HG02840 (cell line): Measurements from ENCODE around the gene CARMIL1.
"Not testable (repeated sequence)": the region's sequence is repeated elsewhere in the genome, so short reads cannot be mapped to it uniquely, and the experiment has no call there.

Source experiments
- ATAC-seq: cut with Tn5 transposase; IDR thresholded peaks from one replicate; pipeline ENCODE4 v1.9.1; 2021; ENCODE audit warnings: mild to moderate bottlenecking, moderate library complexity, moderate number of reproducible peaks; ENCODE audit not compliant: unreplicated experiment, low FRiP score

The CARMIL1 gene

GRCh38 chr6:25365154-25365553, 86.0 kb downstream of the CARMIL1 start:
- no peak for ATAC-seq

DNA sequence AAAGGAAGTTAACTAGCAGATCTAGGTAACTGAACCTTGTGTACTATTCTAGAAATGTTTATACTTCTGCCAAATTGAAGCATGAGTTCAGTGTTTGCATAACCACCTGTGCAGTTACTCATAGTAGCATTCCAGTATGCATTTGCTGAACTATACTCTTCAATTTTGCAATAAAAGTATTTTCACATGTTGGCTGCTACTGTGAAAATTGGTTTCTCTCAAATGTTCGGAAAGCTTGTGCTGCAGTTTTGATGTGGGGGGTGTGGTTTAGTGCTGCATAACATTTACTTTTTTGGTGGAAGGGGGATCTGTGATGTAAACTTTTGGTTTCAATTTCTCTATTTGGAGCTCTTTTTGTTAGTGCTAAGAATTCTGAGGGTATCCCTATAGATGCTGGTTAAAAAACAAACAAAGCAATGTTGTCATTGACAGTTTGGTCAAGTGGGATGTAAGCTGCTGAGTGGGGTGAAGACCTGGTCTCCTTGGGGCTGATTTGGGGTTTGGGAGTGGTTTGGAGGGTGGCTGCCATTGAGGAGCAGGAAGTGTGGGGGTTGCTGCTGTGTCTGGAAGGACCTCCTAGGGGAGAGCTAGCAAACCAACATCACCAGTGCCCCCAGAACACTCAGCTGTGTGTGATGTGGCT, 87.8 kb downstream of the CARMIL1 start:
- no peak for ATAC-seq

DNA sequence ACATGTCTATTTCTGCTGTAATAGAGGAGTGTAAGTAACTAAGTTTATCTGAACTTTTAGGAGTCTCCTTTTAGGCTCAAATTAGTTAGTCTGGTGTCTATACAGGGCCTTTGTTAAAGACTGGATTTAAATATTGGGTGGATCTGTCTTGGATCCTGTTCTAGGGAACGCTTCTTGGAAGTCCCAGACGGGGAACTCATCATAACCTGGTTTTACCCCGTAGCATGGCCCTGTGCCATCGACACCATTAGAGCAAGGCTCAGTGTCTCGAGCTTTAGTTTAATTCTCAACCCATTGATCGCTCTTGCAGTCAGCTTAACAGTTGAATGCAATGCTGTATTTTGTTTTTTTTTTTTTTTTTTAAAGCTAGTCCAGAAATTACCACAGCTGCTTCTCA, 89.9 kb downstream of the CARMIL1 start:
- no peak for ATAC-seq

DNA sequence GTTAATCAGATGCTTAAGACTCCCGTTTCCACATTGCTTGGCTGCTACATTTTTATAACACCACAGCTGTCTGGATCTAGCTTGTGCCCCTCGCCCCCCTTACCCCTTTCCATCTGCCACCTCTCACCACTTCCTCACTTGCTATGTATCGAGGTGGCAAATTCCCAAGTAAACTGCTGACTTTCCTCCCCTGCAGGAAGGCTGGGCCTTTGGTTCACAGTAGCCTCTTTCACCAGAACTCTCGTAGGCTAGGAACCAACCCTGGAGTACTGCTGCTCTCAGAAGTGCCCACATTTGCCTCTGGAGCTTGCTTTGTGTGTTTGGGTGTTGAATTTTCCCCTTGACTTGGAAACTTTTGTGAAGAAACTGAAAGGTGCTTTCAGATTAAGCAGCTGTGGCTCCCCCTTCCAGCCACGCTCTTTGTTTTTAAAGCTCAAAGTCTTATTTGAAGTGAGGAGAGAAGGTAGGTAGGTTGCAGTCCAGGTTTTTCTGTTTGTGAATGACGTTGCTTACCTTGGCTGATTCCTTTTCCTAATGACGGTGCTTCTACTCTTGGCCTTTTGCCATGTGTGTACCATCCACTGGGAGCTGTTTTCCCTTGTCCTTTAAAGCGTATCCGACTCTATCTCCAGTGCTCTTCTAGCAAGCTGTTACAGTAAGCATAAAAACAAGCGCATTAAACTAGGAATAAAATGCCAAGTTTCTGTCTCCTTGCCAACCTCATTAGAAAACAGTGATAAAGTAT, 90.4 kb downstream of the CARMIL1 start:
- ATAC-seq: no peak

DNA sequence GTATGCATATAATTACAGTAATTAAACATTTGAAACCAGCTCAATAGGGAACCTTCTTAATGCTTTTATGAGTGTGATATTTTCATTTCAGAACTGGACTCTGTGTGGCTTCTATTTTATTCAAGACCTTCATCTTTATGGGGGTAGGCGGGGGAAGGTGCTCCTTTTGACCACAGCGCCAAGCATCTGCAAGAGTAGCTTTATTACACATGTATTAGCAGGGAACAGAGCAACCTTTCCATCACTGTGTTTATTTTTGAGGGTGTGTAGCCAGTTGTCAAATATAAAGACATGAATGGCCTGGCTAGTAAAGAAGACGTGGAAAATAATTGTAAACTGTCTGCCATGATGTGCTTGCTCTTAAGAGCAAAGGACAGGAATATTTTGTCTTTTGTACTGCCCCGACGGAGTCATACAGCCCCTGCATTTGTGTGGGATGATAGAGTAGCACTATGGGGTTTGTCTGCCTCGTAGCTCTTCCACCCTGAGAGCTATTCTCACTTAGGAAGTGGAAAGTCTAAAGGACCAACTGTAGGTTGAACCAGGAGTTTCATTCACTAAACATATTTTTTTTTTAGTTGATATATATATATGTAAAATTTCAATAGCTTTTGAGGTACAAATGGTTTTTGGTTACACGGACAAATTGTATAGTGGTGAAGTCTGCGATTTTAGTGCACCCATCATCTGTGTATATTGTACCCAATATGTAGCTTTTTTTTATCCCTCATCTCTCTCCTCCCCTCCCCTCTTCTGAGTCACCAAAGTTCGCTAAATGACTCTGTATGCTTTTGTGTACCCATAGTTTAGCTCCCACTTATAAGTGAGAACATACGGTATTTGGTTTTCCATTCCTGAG, 91.2 kb downstream of the CARMIL1 start:
- no peak for ATAC-seq

DNA sequence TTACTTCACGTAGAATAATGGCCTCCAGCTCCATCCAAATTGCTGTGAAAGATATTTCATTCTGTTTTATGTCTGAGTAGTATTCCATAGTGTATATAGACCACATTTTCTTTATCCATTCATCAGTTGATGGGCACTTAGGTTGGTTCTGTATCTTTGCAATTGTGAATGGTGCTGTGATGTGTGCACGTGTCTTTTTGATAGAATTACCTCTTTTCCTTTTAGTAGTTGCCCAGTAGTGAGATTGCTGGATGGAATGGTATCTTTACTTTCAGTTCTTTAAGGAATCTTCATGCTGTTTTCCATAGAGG, 91.8 kb downstream of the CARMIL1 start:
- no peak for ATAC-seq

GRCh38 chr6:25375125-25375524, 96.0 kb downstream of the CARMIL1 start:
- no peak for ATAC-seq

- ATAC-seq: no peak
Measured at GRCh38 chr6:25377664-25378063, 98.5 kb downstream of the CARMIL1 start.

DNA sequence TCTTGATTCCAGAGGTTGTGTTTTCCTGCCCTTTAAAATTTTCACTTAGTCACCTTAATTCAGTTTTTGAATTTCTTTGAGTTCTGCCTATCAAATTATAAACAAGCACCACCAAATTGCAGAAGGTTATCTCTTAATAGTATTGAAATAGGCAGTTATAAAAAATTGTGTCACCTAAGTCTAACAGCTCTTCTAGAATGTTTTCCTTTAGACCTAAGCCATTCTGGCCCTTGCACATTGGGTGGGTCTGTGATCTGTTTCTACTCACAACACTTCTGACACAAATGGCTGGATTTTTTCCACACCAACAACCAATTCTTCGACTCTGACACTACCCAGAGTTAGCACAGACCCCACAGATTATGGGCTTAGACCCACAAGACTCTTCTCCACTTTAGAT, 101.9 kb downstream of the CARMIL1 start:
- ATAC-seq: no peak

GRCh38 chr6:25382476-25382875, 103.3 kb downstream of the CARMIL1 start:
- not testable (repeated sequence) for ATAC-seq

- ATAC-seq: no peak
Measured at GRCh38 chr6:25384234-25384633, 105.1 kb downstream of the CARMIL1 start.

GRCh38 chr6:25384967-25385366, 105.8 kb downstream of the CARMIL1 start:
- no peak for ATAC-seq

GRCh38 chr6:25387483-25387882, 108.3 kb downstream of the CARMIL1 start:
- no peak for ATAC-seq

GRCh38 chr6:25387911-25388310, 108.7 kb downstream of the CARMIL1 start:
- ATAC-seq: no peak

GRCh38 chr6:25388776-25389175, 109.6 kb downstream of the CARMIL1 start:
- no peak for ATAC-seq

DNA sequence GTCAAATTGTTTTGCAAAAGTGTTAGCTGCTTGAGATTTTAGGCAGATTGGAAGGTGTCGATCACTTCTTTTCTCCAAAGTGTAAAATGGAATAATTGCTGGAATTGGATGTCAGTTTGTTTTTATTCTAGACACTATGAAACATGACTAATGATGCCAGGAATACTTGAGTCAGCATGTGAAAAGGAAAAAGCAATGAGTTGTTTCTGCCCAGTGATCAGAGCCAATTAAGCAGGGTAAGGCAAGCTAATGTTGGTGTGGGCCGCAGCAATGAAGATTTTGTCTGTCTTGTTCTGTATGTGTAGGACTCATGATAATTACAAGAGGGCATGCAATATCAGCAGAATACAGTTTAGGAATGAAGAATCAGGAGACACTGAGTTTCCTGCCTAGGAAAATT, 110.3 kb downstream of the CARMIL1 start:
- ATAC-seq: no peak

DNA sequence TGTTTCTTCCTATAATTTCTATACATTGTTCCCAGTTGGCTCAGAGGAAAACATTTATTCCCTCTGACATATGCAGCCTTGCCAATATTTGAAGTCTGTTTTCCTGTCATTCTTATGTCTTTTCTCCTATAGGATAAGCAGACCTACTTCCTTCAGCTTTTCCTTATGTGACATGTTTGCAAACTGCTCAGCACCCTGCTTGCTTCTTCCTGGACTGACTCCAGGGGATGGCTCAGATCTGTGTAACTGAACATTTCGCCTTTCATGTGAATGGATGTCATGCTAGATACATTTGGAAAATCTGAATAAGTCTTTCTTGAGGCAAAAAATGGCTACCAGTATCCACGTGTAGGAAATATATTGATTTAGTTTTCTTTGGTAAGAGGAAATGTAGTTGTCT, 113.2 kb downstream of the CARMIL1 start:
- ATAC-seq: no peak

DNA sequence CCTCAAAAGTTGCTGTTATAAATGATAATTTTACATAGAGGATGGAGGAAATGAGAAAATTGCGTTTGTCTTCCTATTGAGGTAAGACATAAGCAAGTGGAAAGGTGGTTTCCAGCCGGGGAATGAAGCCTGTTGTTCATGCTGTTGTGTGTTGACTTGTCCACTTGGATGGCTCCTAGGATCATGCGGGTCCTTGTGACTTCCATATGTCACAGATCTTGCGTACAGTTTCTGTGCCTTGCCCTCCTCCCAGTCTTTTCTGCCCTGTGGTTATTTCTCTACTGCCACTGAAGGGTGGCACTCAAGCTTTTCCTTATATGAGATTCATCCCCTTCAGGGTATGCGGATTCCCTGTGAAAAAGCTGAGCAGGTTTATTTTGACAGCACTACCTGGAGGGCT, 116.6 kb downstream of the CARMIL1 start:
- no peak for ATAC-seq

- no peak for ATAC-seq
Measured at GRCh38 chr6:25397406-25397805, 118.2 kb downstream of the CARMIL1 start.

DNA sequence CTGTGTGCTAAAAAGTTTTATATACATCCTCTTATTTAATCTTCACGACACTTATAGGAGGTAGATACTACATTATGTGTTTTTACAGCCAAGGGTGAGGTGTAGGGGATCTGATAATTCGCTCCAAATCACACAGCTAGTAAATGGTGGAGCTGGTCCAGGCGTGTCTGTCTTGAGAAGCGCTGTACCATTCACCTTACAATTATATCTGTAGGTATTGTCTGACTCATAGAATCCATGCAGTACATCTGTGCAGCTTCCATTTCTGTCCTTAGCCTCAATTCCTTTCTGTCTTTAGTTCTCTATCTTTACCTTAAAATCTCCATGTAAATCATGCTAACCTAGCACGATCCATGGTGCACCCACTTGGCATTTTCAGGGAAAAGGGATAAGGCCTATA, 120.7 kb downstream of the CARMIL1 start:
- ATAC-seq: no peak

GRCh38 chr6:25401711-25402110, 122.5 kb downstream of the CARMIL1 start:
- no peak for ATAC-seq

DNA sequence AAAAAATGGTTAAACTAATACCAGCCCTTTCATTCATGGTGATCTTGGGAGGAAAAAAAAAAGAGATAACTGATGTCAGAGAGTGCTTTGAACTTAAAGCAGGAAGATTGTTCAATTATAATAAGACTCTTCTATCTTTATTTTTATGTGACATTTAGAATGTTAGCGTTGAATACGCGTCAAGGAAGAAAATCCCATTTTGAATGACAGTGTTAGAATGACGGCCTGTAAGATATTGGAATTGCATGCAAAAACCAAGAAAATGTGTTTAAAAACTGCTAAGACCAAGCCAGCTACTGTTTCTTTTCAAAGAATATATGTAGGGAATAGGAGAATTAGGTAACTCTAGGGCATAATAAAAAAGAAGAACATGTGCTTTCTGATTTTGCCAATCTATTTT, 123.0 kb downstream of the CARMIL1 start:
- no peak for ATAC-seq
